ENCODE results near the gene SLC8A1. TPM values are rescaled to one million over a fixed set of nuclear protein-coding genes. Genes with fewer than 3 reads are reported as not detected.

The SLC8A1 gene
- total RNA-seq, 2 donors from 2014 or later: 4.7 to 6.3 TPM

DNA sequence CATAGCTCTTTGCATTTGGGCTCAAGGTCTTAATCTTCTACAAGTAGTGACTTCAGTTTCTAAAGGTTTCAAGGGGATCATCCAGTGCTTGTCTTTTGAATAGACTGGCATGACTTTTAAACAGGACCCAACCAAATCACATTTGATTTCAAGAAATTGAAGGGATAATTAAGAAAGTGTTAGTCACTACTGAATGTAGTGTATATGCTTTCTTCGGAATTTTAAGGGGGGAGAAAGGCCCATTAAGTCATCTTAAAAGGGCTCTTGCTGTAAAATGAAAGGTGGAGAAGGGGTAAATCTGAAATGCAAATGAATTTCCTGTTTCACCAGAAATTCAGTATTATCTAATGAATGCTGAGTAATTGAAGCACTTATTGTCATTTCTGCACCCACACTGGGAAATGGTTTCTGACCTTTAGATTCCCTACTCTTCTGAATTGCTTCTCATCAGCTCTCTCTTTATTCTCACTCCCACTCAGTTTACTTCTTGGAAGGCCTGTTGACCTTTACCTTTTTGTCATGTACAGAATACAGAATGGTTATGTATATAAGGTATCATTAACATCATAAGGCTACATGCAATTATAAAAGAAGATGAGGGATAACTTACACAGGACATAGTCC, 241.4 kb downstream of the SLC8A1 start:
- H3K27me3 Mint-ChIP-seq (ENCODE audit: insufficient read depth): no peaks in the 10 kb centered on the region

DNA sequence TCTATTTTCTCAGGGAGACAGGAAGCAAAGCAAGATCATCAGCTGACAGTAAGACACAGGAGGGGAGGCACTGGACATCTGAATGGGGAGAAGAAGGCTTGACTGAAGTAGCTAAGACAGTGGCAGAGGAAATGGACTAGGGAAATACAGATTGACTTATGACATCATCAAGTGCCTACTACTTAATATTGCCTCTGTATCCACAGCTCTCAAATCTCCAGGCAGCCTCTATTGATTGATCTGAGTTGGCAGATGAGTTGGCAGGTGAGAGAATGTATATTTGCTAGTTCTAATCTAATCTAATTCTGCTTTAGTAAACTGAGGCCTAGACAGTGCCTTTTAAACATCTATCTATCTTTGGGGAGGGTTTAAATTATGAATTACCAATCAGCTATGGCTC, 242.1 kb downstream of the SLC8A1 start:
- Histone ChIP-seq H3K9me3 (ENCODE audit: control insufficient read depth, low read length) (no peaks in the 10 kb centered on the region), H3K4me1 (ENCODE audit: control insufficient read depth, insufficient read depth, low read length) (peaks cover 3% of the 10 kb centered on the region), H3K27ac (ENCODE audit: low read depth, low read length) (no peak overlapping the region), H3K4me3 (ENCODE audit: low read length) (no peak overlapping the region), H3K27me3 (ENCODE audit: control insufficient read depth, insufficient read depth, low read length, poor library complexity, severe bottlenecking) (no peaks in the 10 kb centered on the region), H3K36me3 (ENCODE audit: control insufficient read depth, insufficient read depth, low read length) (no peaks in the 10 kb centered on the region), H3K9ac (ENCODE audit: extremely low read depth, low read length, poor library complexity, severe bottlenecking) (no peak overlapping the region)
- Mint-ChIP-seq H3K4me3 (no peak overlapping the region), H3K4me1 (peaks cover 12% of the 10 kb centered on the region), H3K27ac (no peak overlapping the region), H3K9me3 (peaks cover 4% of the 10 kb centered on the region), H3K27me3 (ENCODE audit: insufficient read depth) (no peaks in the 10 kb centered on the region), H3K36me3 (ENCODE audit: low read depth) (no peaks in the 10 kb centered on the region)
- no peak for TF ChIP-seq CTCF (conservative IDR thresholded peaks at IDR 0.05)
- DNase-seq: no peak

More for the DNA sequence above, 241.4 kb downstream of the SLC8A1 start:
- Histone ChIP-seq H3K9me3 (ENCODE audit: control insufficient read depth, low read length) (no peaks in the 10 kb centered on the region), H3K27ac (ENCODE audit: low read depth, low read length) (no peak overlapping the region), H3K4me3 (ENCODE audit: low read length) (no peak overlapping the region), H3K4me1 (ENCODE audit: control insufficient read depth, insufficient read depth, low read length) (peaks cover 3% of the 10 kb centered on the region), H3K27me3 (ENCODE audit: control insufficient read depth, insufficient read depth, low read length, poor library complexity, severe bottlenecking) (no peaks in the 10 kb centered on the region), H3K36me3 (ENCODE audit: control insufficient read depth, insufficient read depth, low read length) (no peaks in the 10 kb centered on the region), H3K9ac (ENCODE audit: extremely low read depth, low read length, poor library complexity, severe bottlenecking) (no peak overlapping the region)
- Mint-ChIP-seq H3K4me3 (no peak overlapping the region), H3K4me1 (peaks cover 12% of the 10 kb centered on the region), H3K27ac (no peak overlapping the region), H3K36me3 (ENCODE audit: low read depth) (no peaks in the 10 kb centered on the region), H3K9me3 (no peaks in the 10 kb centered on the region)
- no peak for TF ChIP-seq CTCF (conservative IDR thresholded peaks at IDR 0.05)
- 43 to 68% methylated on average over 1 of the region's 1 CpG for WGBS, 2 experiments (ENCODE audit: insufficient coverage in 1 of 2, insufficient read length in 1 of 2)
- no peak for DNase-seq

DNA sequence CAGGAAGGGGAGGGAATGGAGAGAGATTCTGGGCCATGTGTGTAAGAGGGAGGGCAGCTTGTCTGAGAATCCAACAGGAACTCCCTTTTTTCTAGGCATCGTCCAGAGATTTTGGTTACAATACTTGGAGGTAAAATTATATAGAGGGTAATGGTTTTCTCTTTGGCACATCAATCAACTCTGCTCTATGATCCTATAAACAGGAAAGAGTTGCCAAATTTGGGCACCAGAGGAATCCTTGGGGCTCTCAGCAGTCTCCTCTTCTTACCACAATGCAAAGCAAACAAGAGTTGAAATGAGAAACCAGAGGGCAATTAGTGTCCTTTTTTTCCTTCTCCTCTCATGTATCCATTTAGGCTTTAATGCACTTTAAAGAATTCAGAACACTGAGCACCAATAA, 243.4 kb downstream of the SLC8A1 start:
- Histone ChIP-seq H3K9me3 (ENCODE audit: control insufficient read depth, low read length) (no peaks in the 10 kb centered on the region), H3K4me3 (ENCODE audit: low read length) (no peak overlapping the region), H3K36me3 (ENCODE audit: control insufficient read depth, insufficient read depth, low read length) (no peaks in the 10 kb centered on the region), H3K4me1 (ENCODE audit: control insufficient read depth, insufficient read depth, low read length) (peaks cover 3% of the 10 kb centered on the region), H3K27me3 (ENCODE audit: control insufficient read depth, insufficient read depth, low read length, poor library complexity, severe bottlenecking) (no peaks in the 10 kb centered on the region), H3K27ac (ENCODE audit: low read depth, low read length) (no peak overlapping the region), H3K9ac (ENCODE audit: extremely low read depth, low read length, poor library complexity, severe bottlenecking) (no peak overlapping the region)
- Mint-ChIP-seq H3K4me3 (no peak overlapping the region), H3K36me3 (ENCODE audit: low read depth) (no peaks in the 10 kb centered on the region), H3K27me3 (ENCODE audit: insufficient read depth) (no peaks in the 10 kb centered on the region), H3K27ac (no peak overlapping the region), H3K9me3 (peaks cover 4% of the 10 kb centered on the region), H3K4me1 (peaks cover 12% of the 10 kb centered on the region)
- 100% methylated on average over 1 of the region's 1 CpG; no CpG with 5 or more reads in 1 of the 2 experiments for WGBS, 2 experiments (ENCODE audit: insufficient coverage in 1 of 2, insufficient read length in 1 of 2)
- DNase-seq: no peak
- no peak for TF ChIP-seq CTCF (conservative IDR thresholded peaks at IDR 0.05)
